ENCODE data around the gene EPB41L4A.
A peak's percentile ranks its signal among the peaks of the same experiment; 100 is the strongest.

Gene EPB41L4A

GRCh38 chr5:112350626-112351025, 68.5 kb downstream of the EPB41L4A start:
- DNase-seq, result no peak

- no peak for DNase-seq
Measured at GRCh38 chr5:112349371-112349770, 69.7 kb downstream of the EPB41L4A start.

- DNase-seq, result no peak
Measured at GRCh38 chr5:112348915-112349314, 70.2 kb downstream of the EPB41L4A start.

- no peak for DNase-seq
Measured at GRCh38 chr5:112348387-112348786, 70.7 kb downstream of the EPB41L4A start.

GRCh38 chr5:112346411-112347044, 72.5 kb downstream of the EPB41L4A start:
- no peak for DNase-seq

- DNase-seq, result no peak
Measured at GRCh38 chr5:112344540-112344939, 74.5 kb downstream of the EPB41L4A start.

GRCh38 chr5:112342389-112342788, 76.7 kb downstream of the EPB41L4A start:
- DNase-seq, result no peak

- no peak for DNase-seq
Measured at GRCh38 chr5:112339761-112340160, 79.3 kb downstream of the EPB41L4A start.

- peak; percentile 43 for DNase-seq
Measured at GRCh38 chr5:112338681-112339337, 80.3 kb downstream of the EPB41L4A start.

- no peak for DNase-seq
Measured at GRCh38 chr5:112333331-112333781, 85.7 kb downstream of the EPB41L4A start.

GRCh38 chr5:112331892-112332291, 87.2 kb downstream of the EPB41L4A start:
- DNase-seq, result no peak

- DNase-seq, result no peak
Measured at GRCh38 chr5:112329419-112330090, 89.5 kb downstream of the EPB41L4A start.

- no peak for DNase-seq
Measured at GRCh38 chr5:112323166-112323565, 95.9 kb downstream of the EPB41L4A start.

- no peak for DNase-seq
Measured at GRCh38 chr5:112320408-112320807, 98.7 kb downstream of the EPB41L4A start.

- no peak for DNase-seq
Measured at GRCh38 chr5:112318346-112318745, 100.7 kb downstream of the EPB41L4A start.

- DNase-seq, result no peak
Measured at GRCh38 chr5:112317866-112318265, 101.2 kb downstream of the EPB41L4A start.

- DNase-seq, result peak; percentile 0
Measured at GRCh38 chr5:112316731-112317130, 102.3 kb downstream of the EPB41L4A start.

- DNase-seq, result no peak
Measured at GRCh38 chr5:112316006-112316405, 103.1 kb downstream of the EPB41L4A start.

GRCh38 chr5:112312295-112313275, 106.5 kb downstream of the EPB41L4A start:
- DNase-seq, result no peak

GRCh38 chr5:112310746-112311145, 108.3 kb downstream of the EPB41L4A start:
- no peak for DNase-seq

GRCh38 chr5:112308608-112309007, 110.5 kb downstream of the EPB41L4A start:
- DNase-seq, result no peak

- DNase-seq, result no peak
Measured at GRCh38 chr5:112306956-112307355, 112.1 kb downstream of the EPB41L4A start.

GRCh38 chr5:112304743-112305142, 114.3 kb downstream of the EPB41L4A start:
- DNase-seq, result no peak

Measured in NCI-H446 treated with DMSO at 0.1 percent for 48 hours (cell line).